Gastrocnemius medialis (tissue), 4 donors: ENCODE results near the gene HAO2.

Experiments
- CTCF ChIP-seq, 5 experiments: fragments of 450-650 bp in 3 of 5; fragments of 200-600 bp in 2 of 5; sonication (generic) in 2 of 5; IDR thresholded peaks in 4 of 5; conservative IDR thresholded peaks in 1 of 5; 1 replicate in 4 of 5; 2 replicates in 1 of 5; pipeline ENCODE4 v1.5.1; 2016 to 2019; ENCODE audit warnings: antibody characterized with exemption in 5 of 5, mild to moderate bottlenecking in 3 of 5, moderate library complexity in 3 of 5
- POLR2A ChIP-seq, 2 donors: fragments of 450-650 bp; IDR thresholded peaks; one replicate each; pipeline ENCODE4 v1.6.1; 2017; ENCODE audit warnings: antibody characterized with exemption in 2 of 2, mild to moderate bottlenecking in 2 of 2, moderate library complexity in 2 of 2

GRCh38 chr1:119371815-119372214 is 3.2 kb downstream of the HAO2 start:
- no peak for TF ChIP-seq POLR2A (IDR thresholded peaks at IDR 0.05)
- TF ChIP-seq CTCF (IDR thresholded peaks at IDR 0.05 in 4 of 5, conservative IDR thresholded peaks at IDR 0.05 in 1 of 5): no peak
